Endothelial cell of umbilical vein (primary cell): ENCODE data around the gene PANK3. TPM values are rescaled to one million over a fixed set of nuclear protein-coding genes. Genes with fewer than 3 reads are reported as not detected.

ENCODE experiments used
- BruUV-seq: library from RNA; stranded (reverse); fragments of 400-500 nt; replicated peaks from 2 replicates; lab custom pipeline; 2021; lab: Mats Ljungman, UMichigan
- CTCF ChIA-PET: fragments of 300-600, 350-600 bp; sonication (Branson Sonifier 250); formaldehyde crosslinking; loops from one replicate; lab custom pipeline; 2021; ENCODE audit warnings: antibody characterized with exemption, inconsistent platforms; lab: Charles Lee
- POLR2A ChIA-PET: fragments of 300-600, 350-600 bp; sonication (Branson Sonifier 250); formaldehyde crosslinking; loops from one replicate; lab custom pipeline; 2021; ENCODE audit warnings: antibody characterized with exemption, inconsistent platforms; lab: Charles Lee
- DNase-seq: peaks from one replicate; pipeline ENCODE4 v3.0.0-alpha.2; 2011; ENCODE audit warnings: low read depth, low spot score
- FAIRE-seq: peaks from 2 replicates; lab custom pipeline; 2011; peaks lifted over from hg19 to GRCh38; lab: Jason Lieb, UNC
- H2AFZ ChIP-seq: 2 replicates; pipeline ENCODE4 v1.6.0; 2012; ENCODE audit warnings: low read depth, low read length, control low read depth, inconsistent platforms
- H3K27ac ChIP-seq: 2 replicates; pipeline ENCODE4 v1.5.1; 2011; ENCODE audit warnings: low read depth, mild to moderate bottlenecking, control low read depth, low read length, moderate library complexity; ENCODE audit not compliant: insufficient read depth
- H3K27me3 ChIP-seq, 2 experiments: 2 replicates each; pipeline versions ENCODE4 v1.6.0 to v1.6.1; 2011; ENCODE audit warnings: low read length in 2 of 2, mixed read lengths in 1 of 2; ENCODE audit not compliant: control insufficient read depth in 2 of 2, insufficient read depth in 2 of 2
- H3K36me3 ChIP-seq, 2 experiments: 2 replicates in 1 of 2; 3 replicates in 1 of 2; pipeline ENCODE4 v1.5.1; 2011; ENCODE audit warnings: low read length in 2 of 2, mild to moderate bottlenecking in 1 of 2, moderate library complexity in 1 of 2; ENCODE audit not compliant: control insufficient read depth in 2 of 2, insufficient read depth in 2 of 2; ENCODE audit errors: extremely low read depth in 1 of 2
- H3K4me1 ChIP-seq: 3 replicates; pipeline ENCODE4 v1.5.1; 2011; ENCODE audit warnings: mild to moderate bottlenecking, low read length; ENCODE audit not compliant: control insufficient read depth, insufficient read depth; ENCODE audit errors: extremely low read depth
- H3K4me2 ChIP-seq: 2 replicates; pipeline ENCODE4 v1.6.1; 2011; ENCODE audit warnings: low read length, control low read depth, mixed read lengths; ENCODE audit not compliant: insufficient read depth
- H3K4me3 ChIP-seq, 3 experiments: fragments of 200-600 bp in 1 of 3; sonication (generic), shearing (Covaris generic) in 1 of 3; replicated peaks in 1 of 3; 2 replicates each; pipeline ENCODE4 v1.5.1; 2011 to 2016; ENCODE audit warnings: control low read depth in 3 of 3, low read length in 3 of 3, mild to moderate bottlenecking in 2 of 3, inconsistent platforms in 1 of 3, low read depth in 1 of 3, moderate library complexity in 1 of 3; ENCODE audit not compliant: insufficient read depth in 1 of 3
- H3K79me2 ChIP-seq: 2 replicates; pipeline ENCODE4 v1.6.0; 2012; ENCODE audit warnings: low read length, inconsistent platforms; ENCODE audit not compliant: control insufficient read depth, insufficient read depth
- H3K9ac ChIP-seq: replicated peaks from 2 replicates; pipeline ENCODE3; 2011; ENCODE audit warnings: low read length, control low read depth; ENCODE audit not compliant: insufficient read depth; ENCODE audit errors: extremely low read depth
- H3K9me1 ChIP-seq: replicated peaks from 3 replicates; pipeline ENCODE4 v1.6.0; 2011; ENCODE audit warnings: mild to moderate bottlenecking, low read length; ENCODE audit not compliant: control insufficient read depth, insufficient read depth; ENCODE audit errors: extremely low read depth
- H3K9me3 ChIP-seq: replicated peaks from 2 replicates; pipeline ENCODE4 v1.5.1; 2012; ENCODE audit warnings: low read length, inconsistent platforms; ENCODE audit not compliant: control insufficient read depth, insufficient read depth
- H4K20me1 ChIP-seq: replicated peaks from 2 replicates; pipeline ENCODE3; 2011; ENCODE audit warnings: mild to moderate bottlenecking, low read length; ENCODE audit not compliant: control insufficient read depth, insufficient read depth; ENCODE audit errors: extremely low read depth
- EZH2 ChIP-seq: IDR thresholded peaks from 2 replicates; pipeline ENCODE4 v1.6.1; 2012; ENCODE audit warnings: borderline replicate concordance, low read depth, mild to moderate bottlenecking, moderate library complexity, low read length, inconsistent platforms; ENCODE audit not compliant: severe bottlenecking
- MYC ChIP-seq: IDR thresholded peaks from one replicate; pipeline ENCODE4 v1.6.1; 2011; ENCODE audit warnings: mild to moderate bottlenecking, low read depth, low read length
- dilution Hi-C: fragments of 300-500 bp; cut with MboI; formaldehyde crosslinking; loops from one replicate; pipeline ENCODE4 v1.15.0; 2019; ENCODE audit warnings: low sequenced_read_pairs; ENCODE audit not compliant: extremely low pct_ligation_motif_present
- intact Hi-C: fragments of 100-400 bp; cut with micrococcal nuclease; formaldehyde crosslinking; loops from one replicate; pipeline ENCODE4 v1.10.0; 2022
- polyA plus RNA-seq, 4 experiments: library from polyadenylated mRNA; depleted of rRNA in 3 of 4; stranded (reverse) in 3 of 4; unstranded in 1 of 4; fragments of >200 nt; gene quantifications; 2 replicates each; pipeline versions ENCODE4 v1.2.1 to v1.2.3, GENCODE V29; 2011 to 2012; ENCODE audit warnings: missing spikeins in 1 of 4
- total RNA-seq: library from RNA; stranded (reverse); gene quantifications from 2 replicates; pipeline ENCODE4 v1.2.3, GENCODE V29; 2021

Gene PANK3
- total and polyA plus RNA-seq, 2 donors (not counting 3 experiments of a cell fraction or from before 2014, with no cell fraction given), result 8.1 to 78.8 TPM

- POLR2A ChIA-PET, result no interaction called here
- no peak overlapping the region for H2AFZ ChIP-seq
- no peak overlapping the region for H3K27ac ChIP-seq
- H3K4me2 ChIP-seq, result no peak overlapping the region
- CTCF ChIA-PET, result no interaction called here
- DNase-seq, result no peak
- H3K4me1 ChIP-seq, result no peaks in the 10 kb centered on the region
- H3K9me3 ChIP-seq, result no peaks in the 10 kb centered on the region
- FAIRE-seq, result no peak
- no peaks in the 10 kb centered on the region for H4K20me1 ChIP-seq
- no peak overlapping the region for H3K9ac ChIP-seq
- H3K27me3 ChIP-seq, result no peaks in the 10 kb centered on the region
- no peaks in the 10 kb centered on the region for H3K79me2 ChIP-seq
- dilution Hi-C loops (no loop called here), intact Hi-C loops (no loop called here)
- H3K9me1 ChIP-seq, result no peaks in the 10 kb centered on the region
- no peaks in the 10 kb centered on the region for H3K36me3 ChIP-seq
- no peak for TF ChIP-seq MYC
- BruUV-seq, result no TSS peak
- H3K4me3 ChIP-seq, result no peak overlapping the region
Observed at GRCh38 chr5:168599826-168600225, 20.7 kb upstream of the PANK3 start.

- intact Hi-C loops (no loop called here), dilution Hi-C loops (no loop called here)
- Histone ChIP-seq H4K20me1 (no peaks in the 10 kb centered on the region), H3K27ac (no peak overlapping the region), H3K9ac (no peak overlapping the region), H3K4me1 (no peaks in the 10 kb centered on the region), H3K27me3 (no peaks in the 10 kb centered on the region), H3K4me3 (no peak overlapping the region), H3K9me1 (no peaks in the 10 kb centered on the region), H3K36me3 (no peaks in the 10 kb centered on the region), H3K79me2 (no peaks in the 10 kb centered on the region), H3K4me2 (no peak overlapping the region), H2AFZ (no peak overlapping the region), H3K9me3 (no peaks in the 10 kb centered on the region)
- ChIA-PET CTCF (no interaction called here), POLR2A (no interaction called here)
- no TSS peak for BruUV-seq
- DNase-seq, result no peak
- no peak for TF ChIP-seq EZH2
- no peak for FAIRE-seq
Observed at GRCh38 chr5:168598639-168599038, 19.5 kb upstream of the PANK3 start.
